Measurements from ENCODE around the gene MAGI1.

MAGI1 gene

GRCh38 chr3:65687741-65688140 is 351.0 kb downstream of the MAGI1 start:
- no peak for DNase-seq

GRCh38 chr3:65685621-65686235 is 353.0 kb downstream of the MAGI1 start:
- DNase-seq: no peak

GRCh38 chr3:65678516-65678915 is 360.2 kb downstream of the MAGI1 start:
- DNase-seq: no peak

- no peak for DNase-seq
Measured at GRCh38 chr3:65677486-65678010, 361.2 kb downstream of the MAGI1 start.

- no peak for DNase-seq
Measured at GRCh38 chr3:65676580-65676979, 362.1 kb downstream of the MAGI1 start.

- DNase-seq: no peak
Measured at GRCh38 chr3:65675011-65675410, 363.7 kb downstream of the MAGI1 start.

GRCh38 chr3:65674226-65674625 is 364.5 kb downstream of the MAGI1 start:
- DNase-seq: no peak

GRCh38 chr3:65672871-65673815 is 365.6 kb downstream of the MAGI1 start:
- DNase-seq: peak; percentile 8

GRCh38 chr3:65672061-65672460 is 366.7 kb downstream of the MAGI1 start:
- no peak for DNase-seq

GRCh38 chr3:65671004-65671403 is 367.7 kb downstream of the MAGI1 start:
- no peak for DNase-seq

GRCh38 chr3:65669163-65669875 is 369.4 kb downstream of the MAGI1 start:
- DNase-seq: no peak

GRCh38 chr3:65667963-65668362 is 370.8 kb downstream of the MAGI1 start:
- DNase-seq: no peak

- no peak for DNase-seq
Measured at GRCh38 chr3:65666448-65667091, 372.1 kb downstream of the MAGI1 start.

GRCh38 chr3:65665915-65666314 is 372.8 kb downstream of the MAGI1 start:
- DNase-seq: no peak

GRCh38 chr3:65664931-65665330 is 373.8 kb downstream of the MAGI1 start:
- no peak for DNase-seq

GRCh38 chr3:65664446-65664845 is 374.3 kb downstream of the MAGI1 start:
- DNase-seq: no peak

GRCh38 chr3:65662095-65662494 is 376.6 kb downstream of the MAGI1 start:
- no peak for DNase-seq

- no peak for DNase-seq
Measured at GRCh38 chr3:65660000-65660598, 378.6 kb downstream of the MAGI1 start.

- no peak for DNase-seq
Measured at GRCh38 chr3:65659396-65659795, 379.3 kb downstream of the MAGI1 start.

- no peak for DNase-seq
Measured at GRCh38 chr3:65658401-65658800, 380.3 kb downstream of the MAGI1 start.

GRCh38 chr3:65655061-65655460 is 383.7 kb downstream of the MAGI1 start:
- DNase-seq: no peak

- DNase-seq: no peak
Measured at GRCh38 chr3:65653731-65654130, 385.0 kb downstream of the MAGI1 start.
